Calu3 (cell line): ENCODE results near the gene C19orf44. TPM values are rescaled to one million over a fixed set of nuclear protein-coding genes. Genes with fewer than 3 reads are reported as not detected.

ENCODE experiments used
- BruUV-seq: library from RNA; stranded (reverse); fragments of 400-500 nt; replicated peaks from 2 replicates; lab custom pipeline; 2021; lab: Mats Ljungman, UMichigan
- CTCF ChIA-PET: fragments of 300-600 bp; sonication (Branson Sonifier 250); formaldehyde crosslinking; loops from one replicate; lab custom pipeline; 2022; ENCODE audit warnings: antibody characterized with exemption; lab: Charles Lee
- DNase-seq: peaks from one replicate; pipeline ENCODE4 v3.0.0; 2022
- H3K27ac Mint-ChIP-seq: one replicate; pipeline ENCODE4 v1.8.0; 2022; ENCODE audit warnings: mixed read lengths; ENCODE audit not compliant: unreplicated experiment
- H3K27me3 Mint-ChIP-seq: one replicate; pipeline ENCODE4 v1.8.0; 2022; ENCODE audit warnings: mixed read lengths; ENCODE audit not compliant: unreplicated experiment
- H3K36me3 Mint-ChIP-seq: one replicate; pipeline ENCODE4 v1.8.0; 2022; ENCODE audit warnings: mild to moderate bottlenecking, moderate library complexity, mixed read lengths; ENCODE audit not compliant: insufficient read depth, unreplicated experiment
- H3K4me1 Mint-ChIP-seq: one replicate; pipeline ENCODE4 v1.8.0; 2022; ENCODE audit warnings: mild to moderate bottlenecking, low read depth, mixed read lengths; ENCODE audit not compliant: unreplicated experiment
- H3K4me3 Mint-ChIP-seq: one replicate; pipeline ENCODE4 v1.8.0; 2022; ENCODE audit warnings: mild to moderate bottlenecking, low read depth, moderate library complexity, mixed read lengths; ENCODE audit not compliant: unreplicated experiment
- H3K9me3 Mint-ChIP-seq: one replicate; pipeline ENCODE4 v1.8.0; 2022; ENCODE audit warnings: low read depth, mixed read lengths; ENCODE audit not compliant: unreplicated experiment
- intact Hi-C: fragments of 100-400 bp; cut with micrococcal nuclease; formaldehyde crosslinking; loops from one replicate; pipeline ENCODE4 v1.10.0; 2022; ENCODE audit not compliant: unreplicated experiment
- total RNA-seq: library from RNA; stranded (reverse); gene quantifications from 2 replicates; pipeline ENCODE4 v1.2.3, GENCODE V29; 2022
- TF ChIP-seq, protein P1 (sequence below): fragments of 200-600 bp; IDR thresholded peaks from one replicate; pipeline ENCODE4 v1.8.0; 2022; ENCODE audit warnings: antibody characterized with exemption; ENCODE audit not compliant: unreplicated experiment

Gene C19orf44
- total RNA-seq, 1 experiment from 2014 or later = 4.5 TPM

GRCh38 chr19:16457195-16457953, 38.8 kb upstream of the C19orf44 start:
- Mint-ChIP-seq H3K36me3 (peaks cover 4% of the 10 kb centered on the region), H3K27ac (no peak overlapping the region), H3K9me3 (no peaks in the 10 kb centered on the region), H3K4me3 (no peak overlapping the region), H3K4me1 (peaks cover 23% of the 10 kb centered on the region), H3K27me3 (no peaks in the 10 kb centered on the region)
- TF ChIP-seq, protein P1, sequence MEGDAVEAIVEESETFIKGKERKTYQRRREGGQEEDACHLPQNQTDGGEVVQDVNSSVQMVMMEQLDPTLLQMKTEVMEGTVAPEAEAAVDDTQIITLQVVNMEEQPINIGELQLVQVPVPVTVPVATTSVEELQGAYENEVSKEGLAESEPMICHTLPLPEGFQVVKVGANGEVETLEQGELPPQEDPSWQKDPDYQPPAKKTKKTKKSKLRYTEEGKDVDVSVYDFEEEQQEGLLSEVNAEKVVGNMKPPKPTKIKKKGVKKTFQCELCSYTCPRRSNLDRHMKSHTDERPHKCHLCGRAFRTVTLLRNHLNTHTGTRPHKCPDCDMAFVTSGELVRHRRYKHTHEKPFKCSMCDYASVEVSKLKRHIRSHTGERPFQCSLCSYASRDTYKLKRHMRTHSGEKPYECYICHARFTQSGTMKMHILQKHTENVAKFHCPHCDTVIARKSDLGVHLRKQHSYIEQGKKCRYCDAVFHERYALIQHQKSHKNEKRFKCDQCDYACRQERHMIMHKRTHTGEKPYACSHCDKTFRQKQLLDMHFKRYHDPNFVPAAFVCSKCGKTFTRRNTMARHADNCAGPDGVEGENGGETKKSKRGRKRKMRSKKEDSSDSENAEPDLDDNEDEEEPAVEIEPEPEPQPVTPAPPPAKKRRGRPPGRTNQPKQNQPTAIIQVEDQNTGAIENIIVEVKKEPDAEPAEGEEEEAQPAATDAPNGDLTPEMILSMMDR = no peak
- BruUV-seq = no TSS peak
- CTCF ChIA-PET = interaction anchor here (1.2 kb wide), 1 partner anchor 16 kb away, joined by 3 read pairs; no protein-coding TSS in a partner anchor
- intact Hi-C loops = no loop called here
- DNase-seq = no peak

DNA sequence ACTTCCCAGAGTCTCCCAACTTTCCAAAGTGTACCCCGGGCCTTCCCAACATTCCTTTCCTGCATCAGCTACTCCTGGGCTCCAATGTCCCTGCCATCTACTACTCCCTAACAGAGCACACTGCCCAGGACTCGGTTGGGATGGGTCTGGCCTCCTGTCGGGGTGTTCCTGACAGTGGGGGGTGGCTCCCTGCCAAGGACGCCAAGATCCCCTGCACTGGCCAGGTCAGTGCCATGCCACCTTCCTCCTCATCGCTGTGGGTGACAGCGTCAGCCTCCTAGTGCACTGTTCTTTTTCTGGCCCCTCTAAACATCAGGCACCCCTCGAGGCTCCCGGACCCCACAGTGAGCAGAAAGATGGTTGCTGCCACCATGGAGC, 38.3 kb upstream of the C19orf44 start:
- no TSS peak for BruUV-seq
- DNase-seq = no peak
- intact Hi-C loops = no loop called here
- Mint-ChIP-seq H3K9me3 (no peaks in the 10 kb centered on the region), H3K27ac (no peak overlapping the region), H3K27me3 (no peaks in the 10 kb centered on the region), H3K4me3 (no peak overlapping the region), H3K36me3 (peaks cover 4% of the 10 kb centered on the region), H3K4me1 (peaks cover 25% of the 10 kb centered on the region)
- CTCF ChIA-PET = no interaction called here
- TF ChIP-seq, protein P1 = no peak

GRCh38 chr19:16458391-16459341, 37.5 kb upstream of the C19orf44 start:
- intact Hi-C loops = no loop called here
- H3K36me3 Mint-ChIP-seq = peaks cover 4% of the 10 kb centered on the region
- BruUV-seq = no TSS peak
- H3K4me3 Mint-ChIP-seq = no peak overlapping the region
- DNase-seq = no peak
- H3K27ac Mint-ChIP-seq = no peak overlapping the region
- TF ChIP-seq, protein P1 = no peak
- H3K9me3 Mint-ChIP-seq = no peaks in the 10 kb centered on the region
- H3K4me1 Mint-ChIP-seq = peaks cover 32% of the 10 kb centered on the region
- H3K27me3 Mint-ChIP-seq = no peaks in the 10 kb centered on the region
- CTCF ChIA-PET = no interaction called here

GRCh38 chr19:16459680-16460079, 36.5 kb upstream of the C19orf44 start:
- no peak overlapping the region for H3K27ac Mint-ChIP-seq

More at GRCh38 chr19:16459680-16460079, 36.5 kb upstream of the C19orf44 start:
- no peaks in the 10 kb centered on the region for H3K27me3 Mint-ChIP-seq
- peaks cover 37% of the 10 kb centered on the region for H3K4me1 Mint-ChIP-seq
- BruUV-seq = no TSS peak
- DNase-seq = no peak
- H3K9me3 Mint-ChIP-seq = no peaks in the 10 kb centered on the region
- no peak overlapping the region for H3K4me3 Mint-ChIP-seq
- intact Hi-C loops = no loop called here
- TF ChIP-seq, protein P1 = no peak
- peaks cover 4% of the 10 kb centered on the region for H3K36me3 Mint-ChIP-seq
- CTCF ChIA-PET = interaction anchor here (0.6 kb wide), 1 partner anchor 1312 kb away, joined by 6 read pairs; no protein-coding TSS in a partner anchor
